Hematopoietic multipotent progenitor cell treated with erythropoietin and hydrocortisone succinate and interleukin-3 and kit ligand, for 8 days (in vitro differentiated cells): Measurements from ENCODE around the gene F2R.
"Not testable (repeated sequence)": the region's sequence is repeated elsewhere in the genome, so short reads cannot be mapped to it uniquely, and the experiment has no call there.

Source experiments
- DNase-seq: peaks from one replicate; pipeline ENCODE4 v3.0.0-alpha.2; 2015

F2R gene

GRCh38 chr5:76761118-76761517 is 45.2 kb downstream of the F2R start:
- not testable (repeated sequence) for DNase-seq

- peak; percentile 16 for DNase-seq
These were observed 46.6 kb downstream of the F2R start for GRCh38 chr5:76762484-76762883.

- DNase-seq = peak; percentile 41
These were observed 47.2 kb downstream of the F2R start for GRCh38 chr5:76763136-76763535.

DNA sequence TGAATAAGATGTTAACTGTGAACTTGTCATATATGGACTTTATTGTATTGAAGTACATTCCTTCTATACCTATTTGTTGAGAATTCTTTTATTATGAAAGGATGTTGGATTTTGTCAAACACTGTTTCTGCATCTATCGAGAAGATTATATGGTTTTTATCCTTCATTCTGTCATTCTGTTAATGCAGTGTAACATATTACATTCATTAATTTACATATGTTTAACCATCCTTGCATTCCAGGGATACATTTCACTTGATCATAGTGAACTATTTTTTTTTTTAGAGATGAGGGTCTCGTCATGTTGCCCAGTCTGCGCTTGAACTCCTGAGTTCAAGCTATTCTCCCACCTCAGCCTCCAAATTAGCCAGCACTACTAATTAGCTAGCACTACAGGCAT is 48.4 kb downstream of the F2R start:
- DNase-seq = no peak

GRCh38 chr5:76765249-76765648 is 49.3 kb downstream of the F2R start:
- no peak for DNase-seq

DNA sequence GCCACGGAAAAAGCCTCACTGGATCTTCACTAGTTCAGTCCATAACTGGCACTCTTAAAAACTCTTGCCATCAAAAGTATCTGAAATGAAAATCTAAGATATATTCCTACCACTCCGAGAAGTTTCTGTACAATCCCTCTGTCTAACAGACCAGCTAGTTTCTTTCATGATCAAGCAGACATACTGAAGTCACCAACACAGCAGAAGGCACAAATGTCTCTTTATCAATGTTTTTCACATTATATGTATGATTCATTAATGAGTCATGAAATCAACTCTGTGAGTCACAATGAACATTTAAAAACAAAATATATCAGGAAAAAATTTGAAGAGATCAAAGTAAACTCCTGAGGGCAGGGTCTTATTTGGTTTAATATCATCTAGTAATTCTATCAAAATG is 50.8 kb downstream of the F2R start:
- DNase-seq = peak; percentile 35

DNA sequence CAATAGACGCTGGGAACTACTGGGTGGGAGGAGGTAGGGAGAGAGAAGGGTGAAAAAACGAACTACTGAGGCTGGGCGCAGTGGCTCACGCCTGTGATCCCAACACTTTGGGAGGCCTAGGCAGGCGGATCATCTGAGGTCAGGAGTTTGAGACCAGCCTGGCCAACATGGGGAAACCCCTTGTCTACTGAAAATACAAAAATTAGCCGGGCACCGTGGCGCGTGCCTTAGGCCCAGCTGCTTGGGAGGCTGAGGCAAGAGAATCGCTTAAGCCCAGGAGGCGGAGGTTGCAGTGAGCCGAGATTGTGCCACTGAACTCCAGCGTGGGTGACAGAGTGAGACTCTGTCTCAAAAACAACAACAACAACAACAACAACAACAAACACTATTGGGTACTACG is 55.1 kb downstream of the F2R start:
- DNase-seq = not testable (repeated sequence)

DNA sequence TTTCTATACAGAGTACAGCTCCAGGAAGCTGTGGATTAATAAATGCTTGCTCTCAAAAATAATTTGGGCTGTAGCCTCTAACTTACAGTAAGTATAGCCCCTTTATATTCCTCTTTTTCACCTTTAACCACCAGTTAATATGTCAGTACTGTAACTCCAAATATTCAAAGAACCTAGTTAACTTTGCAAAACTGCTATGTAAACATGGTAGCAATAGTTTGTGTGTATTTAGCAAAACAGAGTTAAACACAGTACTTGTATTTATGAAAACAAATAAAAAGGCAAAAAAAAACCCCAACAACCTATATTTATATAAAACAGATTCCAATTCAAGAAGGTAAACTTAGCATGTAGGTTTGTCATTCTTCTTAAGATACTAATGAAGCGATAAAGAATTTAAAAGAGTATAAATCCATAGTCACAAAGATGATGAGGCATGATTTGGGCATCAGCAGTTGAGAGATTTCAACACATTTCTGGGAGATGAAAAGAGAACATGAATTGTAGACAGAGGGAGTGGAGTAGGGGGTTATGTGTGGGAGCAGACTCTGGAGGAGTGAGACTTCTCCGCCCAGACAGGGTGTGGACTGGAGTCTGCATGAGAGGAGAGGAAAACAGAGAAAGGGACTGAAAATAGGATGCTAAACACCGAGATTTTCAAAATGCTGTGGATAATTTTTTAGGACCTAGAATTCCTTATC is 55.9 kb downstream of the F2R start:
- DNase-seq = no peak

DNA sequence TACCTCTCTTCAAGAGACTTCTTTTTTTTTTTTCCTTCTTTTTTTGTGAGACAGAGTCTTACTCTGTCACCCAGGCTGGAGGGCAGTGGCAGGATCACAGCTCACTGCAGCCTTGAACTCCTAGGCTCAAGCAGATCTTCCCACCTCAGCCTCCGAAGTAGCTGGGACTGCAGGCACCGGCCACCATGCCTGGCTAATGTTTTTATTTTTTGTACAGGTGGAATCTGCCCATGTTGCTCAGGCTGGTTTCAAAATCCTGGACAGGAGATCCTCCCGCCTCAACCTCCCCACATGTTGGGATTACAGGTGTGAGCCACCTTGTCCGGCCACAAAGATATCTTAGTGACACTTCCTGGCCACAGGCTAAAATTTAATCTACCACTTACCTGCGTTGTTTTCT is 60.0 kb downstream of the F2R start:
- no peak for DNase-seq

- DNase-seq = no peak
These were observed 60.5 kb downstream of the F2R start for GRCh38 chr5:76776391-76776790.

DNA sequence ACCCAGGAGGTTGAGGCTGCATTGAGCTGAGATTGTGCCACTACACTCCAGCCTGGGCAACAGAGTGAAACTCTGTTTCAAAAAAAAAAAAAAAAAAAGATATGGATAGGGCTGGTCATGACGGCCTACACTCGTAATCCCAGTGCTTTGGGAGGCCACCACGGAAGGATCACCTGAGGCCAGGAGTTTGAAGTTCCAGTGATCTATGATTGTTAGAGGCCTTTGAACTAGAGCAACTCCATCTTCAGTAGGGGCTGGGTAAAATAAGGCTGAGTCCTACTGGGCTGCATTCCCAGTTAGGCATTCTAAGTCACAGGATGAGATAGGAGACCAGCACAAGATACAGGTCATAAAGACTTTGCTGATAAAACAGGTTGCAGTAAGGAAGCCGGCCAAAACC is 64.7 kb downstream of the F2R start:
- DNase-seq = not testable (repeated sequence)

- DNase-seq = no peak
These were observed 65.8 kb downstream of the F2R start for GRCh38 chr5:76781775-76782174.

GRCh38 chr5:76782444-76782843 is 66.5 kb downstream of the F2R start:
- DNase-seq = no peak
